HG03066 (cell line): ENCODE measurements around the gene JPT2.
"Not testable (repeated sequence)": the region's sequence is repeated elsewhere in the genome, so short reads cannot be mapped to it uniquely, and the experiment has no call there.

Source experiments
- ATAC-seq: cut with Tn5 transposase; IDR thresholded peaks from one replicate; pipeline ENCODE4 v1.9.1; 2021; ENCODE audit warnings: low read depth; ENCODE audit not compliant: unreplicated experiment

JPT2 gene

DNA sequence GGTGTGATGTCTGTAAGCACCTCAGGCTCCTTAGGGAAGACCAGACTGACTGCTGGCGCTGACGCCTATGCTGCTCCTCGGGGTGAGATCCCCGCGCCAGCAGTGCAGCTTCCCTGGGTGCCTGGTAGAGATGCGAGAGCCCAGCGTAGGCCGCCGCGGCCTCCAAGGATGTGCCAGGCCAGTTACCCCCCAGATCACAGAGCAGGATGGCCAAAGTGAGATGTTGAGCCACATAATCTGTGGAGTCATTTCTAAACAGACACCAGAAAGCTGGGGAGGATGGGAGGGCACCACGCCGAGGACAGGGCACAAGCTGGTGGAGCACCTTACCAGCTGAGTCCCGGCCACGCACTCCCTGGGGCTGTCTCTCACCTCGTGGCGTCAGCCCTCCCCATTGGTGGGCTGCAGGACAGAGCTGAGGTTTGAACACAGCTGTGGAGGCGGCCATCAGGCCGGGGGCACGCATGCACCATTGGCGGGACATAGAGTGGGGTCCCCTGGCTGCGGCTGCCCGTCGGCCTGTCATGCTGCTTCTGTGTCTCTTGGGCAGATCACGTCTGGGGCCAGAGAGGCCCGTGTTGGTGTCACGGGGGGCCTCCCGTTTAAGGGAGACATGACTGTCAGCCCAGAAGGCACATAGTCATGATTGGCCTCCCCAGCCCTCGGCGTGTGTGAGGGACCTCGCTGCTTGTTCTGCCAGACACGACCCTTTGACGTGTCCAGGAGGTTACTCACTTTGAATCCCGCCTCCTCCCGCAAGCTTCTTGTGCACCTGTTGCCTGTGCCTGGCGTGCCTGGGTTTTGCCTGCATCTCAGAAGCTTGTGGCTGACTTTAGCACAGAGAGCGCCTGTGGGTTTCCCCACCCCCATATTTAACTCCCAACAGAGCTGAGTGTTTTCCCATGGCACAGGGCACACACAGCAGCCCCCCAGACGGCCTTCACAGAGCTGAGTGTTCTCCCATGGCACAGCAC, 49.9 kb downstream of the JPT2 start:
- ATAC-seq: no peak

- ATAC-seq: no peak
Observed at GRCh38 chr16:1729026-1729425, 50.9 kb downstream of the JPT2 start.

- ATAC-seq: no peak
Observed at GRCh38 chr16:1729445-1729844, 51.4 kb downstream of the JPT2 start.

DNA sequence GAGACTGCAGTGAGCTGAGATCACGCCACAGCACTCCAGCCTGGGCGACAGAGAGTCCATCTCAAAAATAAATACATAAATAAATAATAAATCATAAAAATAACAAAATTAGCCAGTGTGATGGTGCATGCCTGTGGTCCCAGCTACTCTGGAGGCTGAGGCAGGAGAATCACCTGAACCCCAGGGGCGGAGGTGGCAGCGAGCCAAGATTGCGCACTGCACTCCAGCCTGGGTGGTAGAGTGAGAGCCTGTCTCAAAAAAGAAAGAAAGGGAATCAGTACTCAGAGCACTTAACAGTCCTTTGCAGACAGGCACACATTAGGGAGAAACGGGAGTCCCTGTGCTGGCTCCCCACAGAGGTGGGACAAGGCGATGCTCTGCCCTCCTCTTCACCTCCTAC, 53.0 kb downstream of the JPT2 start:
- no peak for ATAC-seq

DNA sequence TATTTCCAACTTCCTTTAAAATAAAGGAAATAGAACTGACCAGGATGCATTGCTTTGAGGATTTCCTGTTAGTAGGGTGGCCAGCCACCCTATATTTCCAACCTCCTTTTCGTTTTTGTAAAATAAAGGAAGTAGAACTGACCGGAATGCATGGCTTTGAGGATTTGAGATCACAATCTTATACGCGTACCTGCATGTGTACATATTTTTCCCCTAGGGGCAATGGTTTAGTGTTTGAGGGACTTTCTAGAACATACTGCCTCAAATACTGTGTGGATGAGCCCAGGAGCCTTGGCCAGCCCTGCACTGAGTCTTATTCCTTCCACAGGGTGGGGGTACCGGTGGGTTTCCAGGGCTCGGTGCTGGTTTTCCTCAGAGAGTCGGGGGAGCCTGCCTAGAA, 53.5 kb downstream of the JPT2 start:
- ATAC-seq: no peak

GRCh38 chr16:1732071-1732470, 54.0 kb downstream of the JPT2 start:
- no peak for ATAC-seq

DNA sequence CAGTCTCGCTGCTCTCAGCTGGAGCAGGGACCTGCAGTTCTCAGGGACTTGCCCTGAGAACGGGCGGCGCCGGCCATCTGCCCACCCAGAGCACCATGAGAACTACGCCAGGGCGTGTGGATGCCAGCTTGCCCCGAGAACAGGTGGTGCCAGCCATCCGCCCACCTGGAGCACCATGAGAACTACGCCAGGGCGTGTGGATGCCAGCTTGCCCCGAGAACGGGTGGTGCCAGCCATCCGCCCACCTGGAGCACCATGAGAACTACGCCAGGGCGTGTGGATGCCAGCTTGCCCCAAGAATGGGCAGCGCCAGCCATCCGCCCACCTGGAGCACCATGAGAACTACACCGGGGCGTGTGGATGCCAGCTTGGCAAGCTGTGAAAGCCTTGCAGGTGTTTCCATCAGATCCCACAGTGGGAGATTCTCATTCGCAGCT, 54.5 kb downstream of the JPT2 start:
- not testable (repeated sequence) for ATAC-seq

- ATAC-seq: no peak
Observed at GRCh38 chr16:1734123-1734522, 56.0 kb downstream of the JPT2 start.

DNA sequence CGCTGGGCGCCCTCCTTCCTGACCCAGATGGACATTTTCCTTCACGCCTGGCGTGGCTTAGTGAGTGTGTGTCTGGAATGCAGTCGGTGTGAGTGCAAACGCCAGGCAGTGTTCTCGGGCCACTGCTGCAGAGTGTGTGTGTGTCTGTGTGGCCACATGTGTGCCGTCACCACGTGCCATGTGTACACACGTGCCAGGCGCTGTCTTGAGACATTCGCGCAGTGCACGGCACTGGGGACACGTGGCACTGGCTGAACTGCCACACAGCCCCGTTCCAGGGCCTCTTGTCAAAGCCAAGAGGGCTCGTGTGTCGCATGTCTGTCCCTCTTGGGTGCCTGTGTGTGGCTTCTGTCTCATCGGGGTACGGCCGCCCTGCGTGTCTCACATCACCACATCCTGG, 56.7 kb downstream of the JPT2 start:
- no peak for ATAC-seq

DNA sequence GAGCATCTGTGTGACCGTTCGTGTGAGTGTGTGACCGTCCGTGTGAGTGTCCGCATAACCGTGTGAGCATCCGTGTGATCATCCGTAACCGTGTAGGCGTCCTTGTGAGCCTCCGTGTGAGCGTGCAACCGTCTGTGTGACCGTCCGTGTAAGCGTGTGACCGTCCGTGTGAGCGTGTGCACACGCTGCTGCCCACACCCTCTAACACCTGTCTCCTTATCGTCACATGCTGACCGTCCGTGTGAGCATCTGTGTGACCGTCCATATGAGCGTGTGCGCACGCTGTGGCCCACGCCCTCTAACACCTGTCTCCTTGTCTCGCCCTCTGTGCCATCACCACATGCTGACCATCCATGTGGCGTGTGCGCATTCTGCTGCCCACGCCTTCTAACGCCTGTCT, 62.2 kb downstream of the JPT2 start:
- no peak for ATAC-seq

- no peak for ATAC-seq
Observed at GRCh38 chr16:1740781-1741490, 62.9 kb downstream of the JPT2 start.

- ATAC-seq: no peak
Observed at GRCh38 chr16:1741553-1742165, 63.6 kb downstream of the JPT2 start.

DNA sequence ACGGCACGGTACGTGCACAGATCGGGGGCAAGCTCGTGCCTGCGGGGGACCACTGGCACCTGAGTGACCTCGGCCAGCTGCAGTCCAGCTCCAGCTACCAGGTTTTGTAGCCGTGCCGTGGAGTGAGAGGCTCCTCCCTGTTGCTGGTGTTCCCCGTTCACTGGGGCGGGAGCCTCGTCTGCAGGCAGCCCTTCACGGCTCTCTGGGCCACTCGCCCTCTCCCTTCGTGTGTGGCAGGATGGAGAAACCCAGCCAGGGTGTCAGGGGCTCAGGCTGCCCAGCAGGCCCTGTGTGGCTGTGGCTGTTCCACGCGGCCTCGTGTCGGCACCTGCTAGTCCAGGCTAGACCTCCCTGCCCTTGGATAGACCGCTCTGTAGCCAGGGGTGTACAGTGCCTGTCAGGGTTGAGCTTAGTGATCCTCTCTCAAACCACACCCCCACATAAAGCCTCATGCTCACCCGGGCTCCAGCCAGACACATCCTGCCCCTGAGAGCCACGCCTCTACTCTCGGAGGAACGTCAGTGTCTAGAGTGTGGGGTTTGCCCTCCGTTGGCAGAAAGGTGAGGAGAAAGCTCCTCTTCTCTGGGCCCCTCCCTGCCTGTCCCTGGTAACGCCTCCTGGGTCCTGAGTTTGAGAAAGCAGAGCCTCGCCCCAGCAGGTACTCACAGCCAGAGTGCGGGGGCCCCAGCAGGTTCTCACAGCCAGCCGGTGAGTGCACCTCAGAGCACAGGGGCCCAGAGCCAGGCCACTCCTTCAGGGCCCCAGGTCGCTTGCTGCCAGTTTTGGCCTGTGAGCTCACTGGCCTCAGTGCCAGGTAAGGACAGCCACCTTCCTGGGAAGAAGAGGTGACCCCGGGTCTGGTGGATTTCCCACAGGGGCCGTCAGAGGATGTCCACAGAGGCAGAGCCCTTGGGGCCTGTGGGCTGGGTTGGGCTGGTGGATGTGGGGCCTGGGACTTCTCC, 65.6 kb downstream of the JPT2 start:
- ATAC-seq: no peak

GRCh38 chr16:1744338-1744840, 66.3 kb downstream of the JPT2 start:
- ATAC-seq: no peak

DNA sequence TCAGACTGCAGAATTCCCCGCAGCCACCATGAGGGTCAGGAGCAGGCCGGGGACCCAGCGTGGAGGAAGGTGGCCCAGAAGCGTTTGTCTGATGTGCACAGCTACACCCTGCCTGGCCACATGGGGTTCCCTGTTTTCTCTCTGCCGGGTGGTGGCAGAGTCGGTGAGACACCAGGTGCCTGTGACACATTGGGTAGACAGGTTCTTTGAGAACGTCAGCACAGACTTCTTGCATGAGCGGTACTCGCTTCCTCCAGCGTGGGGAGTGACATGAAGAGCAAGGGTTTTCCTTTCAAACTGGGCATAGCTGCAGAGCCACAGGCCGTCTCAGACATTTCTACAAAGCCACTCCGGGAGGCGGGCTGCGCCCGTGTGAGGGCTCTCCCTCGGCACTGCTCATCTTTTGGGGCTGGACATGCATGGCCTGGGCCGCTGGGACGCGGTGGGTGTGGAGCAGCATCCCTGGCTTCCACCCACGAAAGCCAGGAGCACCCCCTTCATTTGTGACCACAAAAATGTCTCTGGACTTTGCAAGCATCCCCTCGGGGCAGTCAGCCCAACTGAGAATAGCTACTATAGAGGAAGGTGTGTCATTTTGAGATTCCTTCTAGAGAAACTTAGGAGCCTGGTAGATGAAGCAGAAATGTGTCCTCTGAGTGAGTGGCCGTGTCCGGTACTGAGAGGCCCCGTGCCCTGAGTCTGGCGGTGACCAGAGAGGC, 67.3 kb downstream of the JPT2 start:
- ATAC-seq: no peak

- ATAC-seq: no peak
Observed at GRCh38 chr16:1745900-1746692, 68.0 kb downstream of the JPT2 start.

- ATAC-seq: no peak
Observed at GRCh38 chr16:1746693-1747195, 68.7 kb downstream of the JPT2 start.

GRCh38 chr16:1747934-1748333, 69.9 kb downstream of the JPT2 start:
- ATAC-seq: no peak
